Limb (tissue), 2 donors: ENCODE data around the gene FDXR.

Source experiments
- DNase-seq, 2 donors: peaks; one replicate each; pipeline ENCODE4 v3.0.0-alpha.2; 2016; ENCODE audit errors: extremely low spot score in 2 of 2

The FDXR gene

DNA sequence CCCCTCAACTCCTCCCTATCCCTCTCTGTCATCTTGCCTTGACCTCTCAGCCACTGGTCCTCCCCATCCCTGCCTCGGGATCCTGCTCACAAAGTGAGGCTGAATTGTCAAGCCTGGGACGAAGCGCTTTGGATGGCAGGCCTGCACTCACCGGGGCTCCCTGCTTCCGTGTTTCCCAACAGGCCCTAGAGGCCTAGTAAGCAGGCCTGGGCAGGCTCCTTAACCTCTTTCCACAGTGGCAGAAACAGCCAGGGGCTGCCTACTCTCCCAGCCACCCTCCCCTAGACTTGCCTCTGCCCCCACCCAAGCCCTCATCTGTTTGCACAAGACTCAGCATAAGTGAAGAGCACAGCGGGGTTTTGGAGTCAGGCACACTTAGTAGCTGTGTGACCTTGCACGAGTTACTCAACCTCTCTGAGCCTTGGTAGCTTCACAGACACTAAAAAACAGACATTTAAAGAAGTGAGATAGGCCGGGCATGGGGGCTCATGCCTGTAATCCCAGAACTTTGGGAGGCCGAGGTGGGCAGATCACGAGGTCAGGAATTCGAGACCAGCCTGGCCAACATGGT is 25.7 kb upstream of the FDXR start:
- DNase-seq, result no peak

GRCh38 chr17:74893936-74894671 is 21.3 kb upstream of the FDXR start:
- DNase-seq, result no peak

- no peak for DNase-seq
These were observed 20.4 kb upstream of the FDXR start, which contains the start of gene FADS6 for GRCh38 chr17:74892974-74893911. Gene FADS6 (minus strand): TSS chr17:74893633. CDS start chr17:74893595, 38 bp downstream.

- no peak for DNase-seq
These were observed 19.4 kb upstream of the FDXR start for GRCh38 chr17:74892013-74892841.

GRCh38 chr17:74890554-74890953 is 17.8 kb upstream of the FDXR start:
- DNase-seq, result no peak

DNA sequence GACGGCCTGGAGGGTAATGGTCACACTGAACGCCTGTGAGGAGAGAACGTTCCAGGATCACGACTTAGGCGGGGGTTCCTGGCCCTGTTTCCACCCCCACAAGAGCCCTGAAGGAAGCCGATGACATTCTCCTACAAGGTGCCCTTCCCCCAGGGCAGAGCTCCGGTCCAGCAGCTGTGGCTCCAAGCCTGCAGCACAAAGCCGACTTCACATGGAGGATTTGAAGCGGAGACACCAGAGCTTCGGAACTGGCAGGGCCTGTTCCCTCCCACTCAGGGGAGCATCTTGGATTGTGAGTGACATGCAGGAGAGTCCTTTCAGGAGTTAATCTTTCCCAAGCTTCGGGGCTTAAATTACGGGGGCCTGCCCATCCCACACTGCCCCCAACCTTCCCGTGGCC is 15.7 kb upstream of the FDXR start:
- no peak for DNase-seq

DNA sequence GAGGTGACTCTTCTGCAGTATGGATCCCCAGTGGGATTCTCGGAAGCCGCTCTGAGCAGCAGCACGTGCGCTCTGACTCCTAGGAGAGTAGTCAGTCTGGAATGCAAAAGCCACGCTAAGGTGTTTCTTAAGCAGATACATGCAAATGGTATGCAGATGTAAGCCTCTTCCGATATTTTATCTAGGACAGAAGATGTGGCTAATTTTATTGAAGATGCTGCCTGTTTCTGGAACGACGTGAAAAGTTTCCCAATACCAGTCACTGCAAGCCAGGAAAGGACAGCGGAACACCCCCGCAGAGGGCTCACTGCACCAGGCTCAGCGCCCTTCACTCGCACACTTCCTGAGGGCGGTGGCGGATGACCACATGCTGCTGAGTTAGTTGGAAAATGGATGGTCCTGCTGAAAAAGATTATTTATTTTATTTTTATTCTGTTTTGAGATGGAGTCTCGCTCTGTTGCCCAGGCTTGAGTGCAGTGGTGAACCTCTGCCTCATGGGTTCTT is 10.5 kb upstream of the FDXR start:
- DNase-seq, result no peak

GRCh38 chr17:74882517-74883240 is 9.9 kb upstream of the FDXR start:
- DNase-seq, result no peak

GRCh38 chr17:74881073-74881472 is 8.3 kb upstream of the FDXR start:
- no peak for DNase-seq

DNA sequence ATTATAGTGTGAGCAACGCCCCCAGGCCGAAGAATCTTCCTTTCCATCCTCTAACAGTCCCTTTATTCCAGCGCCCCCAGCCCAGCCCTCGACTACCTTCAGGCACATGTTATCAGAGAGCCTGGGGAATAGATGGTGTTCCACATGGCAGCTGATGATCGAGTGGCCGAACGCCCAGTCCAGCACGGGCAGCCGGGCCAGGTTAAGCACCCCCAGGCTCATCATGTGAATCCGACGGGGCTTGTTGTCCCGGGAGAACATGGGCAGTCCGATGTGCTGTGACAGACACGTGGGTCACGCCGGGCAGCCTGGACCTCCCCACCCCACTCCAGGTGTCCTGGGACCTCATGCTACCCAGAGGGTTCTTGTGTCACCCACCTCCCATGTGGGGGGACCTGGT is 6.5 kb upstream of the FDXR start:
- DNase-seq, result no peak

- DNase-seq, result no peak
These were observed 5.9 kb upstream of the FDXR start for GRCh38 chr17:74878658-74879057.

DNA sequence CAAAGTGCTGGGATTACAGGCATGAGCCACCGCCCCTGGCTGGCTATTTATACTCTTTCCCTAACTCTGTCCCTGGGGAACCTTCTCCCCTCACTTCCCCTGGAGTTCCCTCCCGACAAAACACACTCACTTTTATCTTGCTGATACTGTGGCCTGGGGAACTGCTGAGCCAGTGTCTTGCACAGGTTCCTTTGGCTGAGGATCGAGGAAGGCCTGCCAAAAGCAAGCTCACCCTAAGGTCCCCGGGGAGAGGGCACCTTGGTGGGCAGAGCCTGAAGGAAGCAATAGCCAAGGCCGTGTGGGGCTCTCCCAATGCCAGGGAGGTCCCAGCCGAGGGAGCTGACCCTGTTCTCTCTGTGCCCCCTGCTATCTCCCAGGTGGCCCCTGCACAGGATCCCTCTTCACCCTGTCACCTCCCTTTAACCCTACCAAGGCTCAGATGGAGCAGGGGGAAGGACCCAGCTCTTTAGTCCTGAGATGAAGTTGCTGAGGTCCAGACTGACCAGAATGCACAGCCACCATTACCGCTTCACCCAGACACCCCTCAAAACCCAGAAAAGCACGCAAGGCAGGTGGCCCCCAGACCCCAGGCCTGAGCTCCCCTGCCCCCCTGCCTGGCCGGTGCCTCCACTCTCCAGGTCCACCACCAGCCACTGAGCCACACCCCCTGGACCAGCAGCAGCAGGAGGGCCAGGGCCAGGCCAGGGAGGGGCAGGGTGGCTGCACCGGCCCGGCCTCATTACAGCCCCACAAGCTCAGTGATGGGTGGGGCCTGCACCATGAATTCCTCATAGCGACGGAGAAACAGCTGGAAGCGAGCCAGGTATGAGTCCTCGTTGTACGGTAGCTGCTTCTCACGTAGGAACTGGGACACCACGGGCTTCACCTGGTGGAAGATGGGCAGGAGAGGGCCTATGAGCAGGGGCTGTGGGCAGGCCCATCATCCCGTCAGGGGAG is 5.1 kb upstream of the FDXR start:
- DNase-seq, result peak in 1 of 2 donors; percentile 18

DNA sequence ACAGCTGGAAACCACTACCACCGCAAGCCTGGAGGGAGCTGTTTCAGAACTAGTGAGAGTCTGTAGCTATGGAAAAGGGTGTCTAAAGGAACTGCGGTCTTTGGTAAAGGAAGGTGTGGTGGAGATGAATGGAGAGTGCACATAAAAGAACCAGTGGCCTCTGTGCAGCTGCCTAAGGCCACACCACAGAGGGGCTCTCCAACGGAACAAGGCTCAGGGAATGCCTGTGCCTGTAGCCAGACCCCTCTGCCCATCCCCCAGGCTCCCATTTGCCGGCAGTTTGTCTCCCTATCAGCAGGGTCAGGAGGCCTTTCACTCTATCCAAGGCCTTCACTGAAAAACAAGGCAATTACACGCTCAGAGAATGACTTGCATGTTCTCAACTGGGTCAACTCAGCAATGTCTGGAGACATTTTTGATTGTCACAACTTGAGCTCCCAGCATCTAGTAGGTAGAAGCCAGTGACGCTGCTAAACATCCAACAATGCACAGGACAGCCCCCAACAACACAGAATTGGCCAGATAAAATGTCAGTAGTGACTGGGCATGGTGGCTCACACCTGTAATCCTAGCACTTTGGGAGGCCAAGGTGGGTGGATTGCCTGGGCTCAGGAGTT is 3.3 kb upstream of the FDXR start:
- peak in 1 of 2 donors; percentile 20 for DNase-seq

GRCh38 chr17:74875155-74875976 is 2.6 kb upstream of the FDXR start:
- DNase-seq, result peak in 1 of 2 donors; percentile 41

- no peak for DNase-seq
These were observed 1.8 kb upstream of the FDXR start for GRCh38 chr17:74874615-74875037.

- peak in 1 of 2 donors; percentile 22 for DNase-seq
These were observed 1.2 kb upstream of the FDXR start for GRCh38 chr17:74873874-74874614.
